Mononuclear cell (primary cell): ENCODE results near the gene MAN1A2. TPM values are rescaled to one million over a fixed set of nuclear protein-coding genes. Genes with fewer than 3 reads are reported as not detected.
"Not testable (repeated sequence)": the region's sequence is repeated elsewhere in the genome, so short reads cannot be mapped to it uniquely, and the experiment has no call there.

Source experiments
- H3K27me3 ChIP-seq: 2 replicates; pipeline ENCODE4 v1.6.0; 2011; ENCODE audit warnings: low read length, control low read depth; ENCODE audit not compliant: insufficient read depth
- H3K4me1 ChIP-seq: 2 replicates; pipeline ENCODE4 v1.5.1; 2011; ENCODE audit warnings: mild to moderate bottlenecking, low read length, control low read depth; ENCODE audit not compliant: insufficient read depth
- H3K4me3 ChIP-seq: 2 replicates; pipeline ENCODE4 v1.5.1; 2011; ENCODE audit warnings: mild to moderate bottlenecking, low read length, moderate library complexity
- H3K9me3 ChIP-seq: 2 replicates; pipeline ENCODE4 v1.5.1; 2011; ENCODE audit warnings: low read depth, mild to moderate bottlenecking, control low read depth, low read length
- total RNA-seq: library from RNA; depleted of rRNA; stranded (reverse); fragments of >200 nt; gene quantifications from one replicate; pipeline ENCODE4 v1.2.3, GENCODE V29; 2012

MAN1A2 gene
- total RNA-seq, 1 donor: 48.9 TPM

- Histone ChIP-seq H3K4me1 (no peaks in the 10 kb centered on the region), H3K9me3 (no peaks in the 10 kb centered on the region), H3K4me3 (no peak overlapping the region), H3K27me3 (no peaks in the 10 kb centered on the region)
Observed at GRCh38 chr1:117346206-117346928, 20.9 kb upstream of the MAN1A2 start.

GRCh38 chr1:117347907-117348306 lies 19.3 kb upstream of the MAN1A2 start:
- no peak overlapping the region for H3K4me3 ChIP-seq
- no peaks in the 10 kb centered on the region for H3K9me3 ChIP-seq
- no peaks in the 10 kb centered on the region for H3K4me1 ChIP-seq
- H3K27me3 ChIP-seq: no peaks in the 10 kb centered on the region

- not testable (repeated sequence) for H3K9me3 ChIP-seq, H3K27me3 ChIP-seq, H3K4me1 ChIP-seq, H3K4me3 ChIP-seq
Observed at GRCh38 chr1:117352695-117353094, 14.6 kb upstream of the MAN1A2 start.

- H3K27me3 ChIP-seq, H3K9me3 ChIP-seq, H3K4me3 ChIP-seq: not testable (repeated sequence)
- peaks cover 17% of the 10 kb centered on the region for H3K4me1 ChIP-seq
Observed at GRCh38 chr1:117357833-117358603, 9.2 kb upstream of the MAN1A2 start.

- H3K9me3 ChIP-seq, H3K27me3 ChIP-seq, H3K4me3 ChIP-seq: not testable (repeated sequence)
- peaks cover 19% of the 10 kb centered on the region for H3K4me1 ChIP-seq
Observed at GRCh38 chr1:117358604-117358887, 8.7 kb upstream of the MAN1A2 start.

- no peaks in the 10 kb centered on the region for H3K27me3 ChIP-seq
- H3K4me1 ChIP-seq: peaks cover 25% of the 10 kb centered on the region
Observed at GRCh38 chr1:117359561-117360289, 7.5 kb upstream of the MAN1A2 start.

GRCh38 chr1:117362986-117363385 lies 4.3 kb upstream of the MAN1A2 start:
- H3K4me1 ChIP-seq: peaks cover 43% of the 10 kb centered on the region
- H3K27me3 ChIP-seq: no peaks in the 10 kb centered on the region
- no peaks in the 10 kb centered on the region for H3K9me3 ChIP-seq
- no peak overlapping the region for H3K4me3 ChIP-seq

More at GRCh38 chr1:117359561-117360289, 7.5 kb upstream of the MAN1A2 start:
- no peak overlapping the region for H3K4me3 ChIP-seq
- no peaks in the 10 kb centered on the region for H3K9me3 ChIP-seq

GRCh38 chr1:117363571-117364048 lies 3.6 kb upstream of the MAN1A2 start:
- no peaks in the 10 kb centered on the region for H3K27me3 ChIP-seq
- no peaks in the 10 kb centered on the region for H3K9me3 ChIP-seq
- H3K4me1 ChIP-seq: peaks cover 46% of the 10 kb centered on the region
- H3K4me3 ChIP-seq: no peak overlapping the region

- Histone ChIP-seq H3K9me3 (no peaks in the 10 kb centered on the region), H3K27me3 (no peaks in the 10 kb centered on the region), H3K4me3 (no peak overlapping the region), H3K4me1 (peaks cover 50% of the 10 kb centered on the region)
Observed at GRCh38 chr1:117364240-117364639, 3.0 kb upstream of the MAN1A2 start.

GRCh38 chr1:117365350-117366176 lies 1.7 kb upstream of the MAN1A2 start:
- H3K9me3 ChIP-seq: no peaks in the 10 kb centered on the region
- H3K4me1 ChIP-seq: peaks cover 47% of the 10 kb centered on the region
- H3K27me3 ChIP-seq: no peaks in the 10 kb centered on the region
- H3K4me3 ChIP-seq: peak overlapping the region; percentile 82

GRCh38 chr1:117366177-117367045 lies 838 bp upstream of the MAN1A2 start:
- Histone ChIP-seq H3K4me3 (peak overlapping the region; percentile 82), H3K27me3 (no peaks in the 10 kb centered on the region), H3K4me1 (peaks cover 50% of the 10 kb centered on the region)

GRCh38 chr1:117368116-117369108 lies 1.2 kb downstream of the MAN1A2 start:
- H3K4me1 ChIP-seq: peaks cover 57% of the 10 kb centered on the region
- H3K27me3 ChIP-seq: no peaks in the 10 kb centered on the region
- H3K4me3 ChIP-seq: peak overlapping the region; percentile 82
- no peaks in the 10 kb centered on the region for H3K9me3 ChIP-seq

More at GRCh38 chr1:117366177-117367045, 838 bp upstream of the MAN1A2 start:
- H3K9me3 ChIP-seq: no peaks in the 10 kb centered on the region

- Histone ChIP-seq H3K9me3 (no peaks in the 10 kb centered on the region), H3K4me3 (no peak overlapping the region), H3K4me1 (peaks cover 54% of the 10 kb centered on the region), H3K27me3 (no peaks in the 10 kb centered on the region)
Observed at GRCh38 chr1:117370071-117370470, 2.8 kb downstream of the MAN1A2 start.
